GM19025 (cell line): Measurements from ENCODE around the gene CNTNAP2.
"Not testable (repeated sequence)": the region's sequence is repeated elsewhere in the genome, so short reads cannot be mapped to it uniquely, and the experiment has no call there.

Experiments
- ATAC-seq: cut with Tn5 transposase; IDR thresholded peaks from one replicate; pipeline ENCODE4 v1.9.1; 2021; ENCODE audit warnings: mild to moderate bottlenecking, low read depth, moderate library complexity; ENCODE audit not compliant: unreplicated experiment

Gene CNTNAP2

GRCh38 chr7:148330124-148330818 lies 2213.7 kb downstream of the CNTNAP2 start:
- ATAC-seq = no peak

GRCh38 chr7:148330822-148331221 lies 2214.2 kb downstream of the CNTNAP2 start:
- ATAC-seq = no peak

GRCh38 chr7:148331456-148331855 lies 2214.9 kb downstream of the CNTNAP2 start:
- ATAC-seq = not testable (repeated sequence)

GRCh38 chr7:148332191-148333186 lies 2215.9 kb downstream of the CNTNAP2 start:
- ATAC-seq = no peak

- no peak for ATAC-seq
Observed at GRCh38 chr7:148334441-148334956, 2217.9 kb downstream of the CNTNAP2 start.

- no peak for ATAC-seq
Observed at GRCh38 chr7:148334959-148335577, 2218.5 kb downstream of the CNTNAP2 start.

GRCh38 chr7:148335790-148336189 lies 2219.2 kb downstream of the CNTNAP2 start:
- ATAC-seq = no peak

GRCh38 chr7:148336411-148336810 lies 2219.8 kb downstream of the CNTNAP2 start:
- no peak for ATAC-seq

GRCh38 chr7:148337246-148337965 lies 2220.8 kb downstream of the CNTNAP2 start:
- ATAC-seq = no peak

GRCh38 chr7:148337995-148338747 lies 2221.6 kb downstream of the CNTNAP2 start:
- ATAC-seq = no peak

- no peak for ATAC-seq
Observed at GRCh38 chr7:148340438-148341280, 2224.1 kb downstream of the CNTNAP2 start.

GRCh38 chr7:148344406-148344805 lies 2227.8 kb downstream of the CNTNAP2 start:
- ATAC-seq = no peak

- ATAC-seq = no peak
Observed at GRCh38 chr7:148347981-148348380, 2231.4 kb downstream of the CNTNAP2 start.

- ATAC-seq = no peak
Observed at GRCh38 chr7:148348466-148348865, 2231.9 kb downstream of the CNTNAP2 start.

GRCh38 chr7:148356303-148356702 lies 2239.7 kb downstream of the CNTNAP2 start:
- no peak for ATAC-seq

- ATAC-seq = no peak
Observed at GRCh38 chr7:148362541-148362940, 2245.9 kb downstream of the CNTNAP2 start.

- no peak for ATAC-seq
Observed at GRCh38 chr7:148367731-148368475, 2251.3 kb downstream of the CNTNAP2 start.

- no peak for ATAC-seq
Observed at GRCh38 chr7:148368562-148368961, 2252.0 kb downstream of the CNTNAP2 start.
